Type B pancreatic cell (in vitro differentiated cells): Measurements from ENCODE around the gene DUSP15. TPM values are rescaled to one million over a fixed set of nuclear protein-coding genes. Genes with fewer than 3 reads are reported as not detected.

Experiments
- DNase-seq: peaks from one replicate; pipeline ENCODE4 v3.0.0; 2021; ENCODE audit warnings: mixed read lengths; ENCODE audit not compliant: unreplicated experiment; ENCODE audit errors: extremely low spot score
- H3K27ac Mint-ChIP-seq: 2 replicates; pipeline ENCODE4 v1.8.0; 2021; ENCODE audit warnings: mild to moderate bottlenecking, mixed read lengths
- H3K27me3 Mint-ChIP-seq: 2 replicates; pipeline ENCODE4 v1.8.0; 2021; ENCODE audit warnings: mixed read lengths
- H3K36me3 Mint-ChIP-seq: 2 replicates; pipeline ENCODE4 v1.8.0; 2021; ENCODE audit warnings: mixed read lengths
- H3K4me1 Mint-ChIP-seq: one replicate; pipeline ENCODE4 v1.8.0; 2021; ENCODE audit warnings: mixed read lengths; ENCODE audit not compliant: unreplicated experiment
- H3K4me3 Mint-ChIP-seq: 2 replicates; pipeline ENCODE4 v1.8.0; 2021; ENCODE audit warnings: mild to moderate bottlenecking, mixed read lengths
- H3K9me3 Mint-ChIP-seq: 2 replicates; pipeline ENCODE4 v1.8.0; 2021; ENCODE audit warnings: mixed read lengths
- CTCF ChIP-seq: fragments of 200-600 bp; sonication (generic); conservative IDR thresholded peaks from 2 replicates; pipeline ENCODE4 v1.5.0; 2021; ENCODE audit warnings: antibody characterized with exemption, mild to moderate bottlenecking
- total RNA-seq: library from RNA; stranded (reverse); gene quantifications from 2 replicates; pipeline ENCODE4 v1.2.1, GENCODE V29; 2021; ENCODE audit warnings: low replicate concordance

The DUSP15 gene
- total RNA-seq, 1 donor from 2014 or later = 9.1 TPM

- Mint-ChIP-seq H3K27ac (no peak overlapping the region), H3K36me3 (no peaks in the 10 kb centered on the region), H3K4me1 (peaks cover 3% of the 10 kb centered on the region), H3K9me3 (no peaks in the 10 kb centered on the region), H3K27me3 (no peaks in the 10 kb centered on the region), H3K4me3 (no peak overlapping the region)
- TF ChIP-seq CTCF = no peak
- DNase-seq = no peak
These were observed 38.1 kb upstream of the DUSP15 start for GRCh38 chr20:31908424-31908823.

- TF ChIP-seq CTCF = no peak
- Mint-ChIP-seq H3K27me3 (no peaks in the 10 kb centered on the region), H3K27ac (no peak overlapping the region), H3K9me3 (no peaks in the 10 kb centered on the region), H3K4me3 (no peak overlapping the region), H3K36me3 (no peaks in the 10 kb centered on the region), H3K4me1 (no peaks in the 10 kb centered on the region)
- DNase-seq = no peak
These were observed 37.7 kb upstream of the DUSP15 start for GRCh38 chr20:31908016-31908415.

- DNase-seq = no peak
- no peaks in the 10 kb centered on the region for H3K9me3 Mint-ChIP-seq
- no peak overlapping the region for H3K27ac Mint-ChIP-seq
- TF ChIP-seq CTCF = no peak
- H3K4me3 Mint-ChIP-seq = no peak overlapping the region
- no peaks in the 10 kb centered on the region for H3K4me1 Mint-ChIP-seq
- no peaks in the 10 kb centered on the region for H3K36me3 Mint-ChIP-seq
- H3K27me3 Mint-ChIP-seq = no peaks in the 10 kb centered on the region
These were observed 36.7 kb upstream of the DUSP15 start for GRCh38 chr20:31907046-31907445.

- DNase-seq = no peak
- H3K4me1 Mint-ChIP-seq = no peaks in the 10 kb centered on the region
These were observed 35.7 kb upstream of the DUSP15 start for GRCh38 chr20:31906001-31906400.

GRCh38 chr20:31903627-31904386, 33.5 kb upstream of the DUSP15 start:
- no peaks in the 10 kb centered on the region for H3K9me3 Mint-ChIP-seq
- no peak overlapping the region for H3K27ac Mint-ChIP-seq
- no peaks in the 10 kb centered on the region for H3K4me1 Mint-ChIP-seq
- TF ChIP-seq CTCF = peak; percentile 44
- no peaks in the 10 kb centered on the region for H3K36me3 Mint-ChIP-seq
- H3K27me3 Mint-ChIP-seq = peaks cover 9% of the 10 kb centered on the region
- H3K4me3 Mint-ChIP-seq = no peak overlapping the region
- no peak for DNase-seq

More at GRCh38 chr20:31906001-31906400, 35.7 kb upstream of the DUSP15 start:
- no peaks in the 10 kb centered on the region for H3K36me3 Mint-ChIP-seq
- H3K27me3 Mint-ChIP-seq = no peaks in the 10 kb centered on the region
- H3K9me3 Mint-ChIP-seq = no peaks in the 10 kb centered on the region
- H3K27ac Mint-ChIP-seq = no peak overlapping the region
- H3K4me3 Mint-ChIP-seq = no peak overlapping the region
- no peak for TF ChIP-seq CTCF
